GM21367 (cell line): ENCODE measurements around the gene PGS1.

Experiments
- ATAC-seq: cut with Tn5 transposase; IDR thresholded peaks from one replicate; pipeline ENCODE4 v1.9.1; 2021; ENCODE audit not compliant: unreplicated experiment

The PGS1 gene

DNA sequence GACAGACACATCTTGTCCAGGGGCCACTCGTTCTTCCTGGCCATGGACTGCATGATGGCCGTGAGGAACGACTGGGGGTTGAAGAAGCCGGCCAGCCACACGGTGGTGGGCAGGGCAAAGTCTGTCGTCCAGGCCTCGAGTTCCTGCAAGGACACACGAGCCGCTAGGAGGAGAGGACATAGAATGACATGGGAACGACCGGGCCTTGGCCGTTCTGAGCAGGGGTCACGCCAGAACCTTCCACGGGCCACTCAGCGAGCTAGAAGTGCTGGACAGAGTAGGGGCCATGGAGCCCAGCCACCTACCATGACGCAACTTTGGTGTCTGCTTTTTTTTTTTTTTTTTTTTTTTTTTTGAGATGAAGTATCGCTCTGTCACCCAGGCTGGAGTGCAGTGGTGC lies 47.0 kb downstream of the PGS1 start:
- no peak for ATAC-seq

DNA sequence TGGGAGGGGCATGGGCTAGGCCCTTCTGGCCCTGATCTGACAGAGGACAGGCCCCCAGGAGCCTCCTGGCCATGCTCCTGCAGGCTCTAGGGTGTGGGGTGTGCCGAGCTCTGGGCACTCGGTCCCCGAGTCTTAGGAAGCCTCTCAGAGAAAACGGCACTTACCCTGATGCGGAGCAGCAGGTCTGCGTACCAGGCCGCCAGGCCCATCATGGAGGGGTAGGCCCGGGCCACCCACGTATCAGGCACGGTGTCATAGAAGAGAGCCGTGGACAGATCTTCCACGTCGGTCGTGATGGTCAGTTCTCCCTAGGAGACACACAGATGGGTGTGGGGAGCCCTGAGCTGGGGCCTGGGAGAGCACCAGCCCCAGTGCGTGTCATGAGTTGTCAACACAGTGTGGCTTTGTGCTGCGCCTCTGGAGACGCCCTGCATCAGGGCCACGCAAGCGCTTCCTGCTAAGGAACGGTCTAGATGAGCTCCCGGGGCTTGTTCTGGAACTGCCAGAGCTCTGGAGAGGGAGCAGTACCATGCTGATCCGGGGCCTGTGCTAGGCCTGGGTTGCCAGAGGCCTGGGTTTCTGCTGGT lies 47.9 kb downstream of the PGS1 start:
- ATAC-seq = no peak

DNA sequence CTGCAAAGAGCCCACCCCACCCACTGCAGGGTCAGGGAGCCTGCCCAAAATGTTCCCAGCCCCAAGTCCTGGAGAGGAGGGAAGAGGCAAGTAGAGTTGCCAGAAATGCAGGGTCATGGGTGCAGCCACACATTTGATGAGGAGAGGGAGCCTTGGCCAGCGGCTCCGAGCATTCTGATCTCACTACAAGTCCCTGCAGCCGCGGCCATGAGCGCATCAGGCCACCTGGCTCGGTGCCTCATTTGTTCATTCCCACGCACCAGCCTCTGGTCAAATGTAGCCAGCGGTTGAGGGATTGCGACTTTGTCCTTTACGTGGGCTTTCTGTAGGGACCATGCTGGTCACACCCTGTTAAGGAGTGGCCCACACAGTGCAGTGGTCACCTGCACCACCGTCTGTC lies 48.7 kb downstream of the PGS1 start:
- ATAC-seq = no peak

DNA sequence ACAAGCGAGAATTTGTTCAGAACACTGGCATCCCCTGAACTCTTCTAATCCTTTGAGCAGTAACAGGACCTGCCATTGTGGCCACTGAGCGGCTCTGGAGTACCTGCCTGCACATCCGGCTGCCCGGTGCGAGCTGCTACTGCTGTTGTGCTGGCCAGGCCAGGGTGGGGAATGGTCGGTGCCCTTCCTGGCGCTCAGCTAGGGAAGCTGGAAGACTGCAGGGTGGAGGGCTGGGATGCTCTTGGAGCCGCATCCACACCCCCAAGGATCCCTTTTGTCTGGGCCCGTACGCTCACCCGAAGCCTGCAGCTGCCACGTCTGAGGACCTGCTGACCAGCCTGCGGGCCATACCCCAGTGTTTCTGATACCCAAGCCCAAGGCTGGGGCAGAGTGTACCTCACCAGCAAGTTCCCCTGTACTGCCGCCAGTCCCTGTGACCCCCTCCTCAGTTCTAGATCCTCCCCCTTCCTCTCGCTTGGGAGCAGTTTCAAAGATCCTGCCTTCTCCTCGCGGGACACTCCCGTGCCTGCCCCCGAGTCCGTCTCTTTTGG lies 49.7 kb downstream of the PGS1 start:
- ATAC-seq = no peak

DNA sequence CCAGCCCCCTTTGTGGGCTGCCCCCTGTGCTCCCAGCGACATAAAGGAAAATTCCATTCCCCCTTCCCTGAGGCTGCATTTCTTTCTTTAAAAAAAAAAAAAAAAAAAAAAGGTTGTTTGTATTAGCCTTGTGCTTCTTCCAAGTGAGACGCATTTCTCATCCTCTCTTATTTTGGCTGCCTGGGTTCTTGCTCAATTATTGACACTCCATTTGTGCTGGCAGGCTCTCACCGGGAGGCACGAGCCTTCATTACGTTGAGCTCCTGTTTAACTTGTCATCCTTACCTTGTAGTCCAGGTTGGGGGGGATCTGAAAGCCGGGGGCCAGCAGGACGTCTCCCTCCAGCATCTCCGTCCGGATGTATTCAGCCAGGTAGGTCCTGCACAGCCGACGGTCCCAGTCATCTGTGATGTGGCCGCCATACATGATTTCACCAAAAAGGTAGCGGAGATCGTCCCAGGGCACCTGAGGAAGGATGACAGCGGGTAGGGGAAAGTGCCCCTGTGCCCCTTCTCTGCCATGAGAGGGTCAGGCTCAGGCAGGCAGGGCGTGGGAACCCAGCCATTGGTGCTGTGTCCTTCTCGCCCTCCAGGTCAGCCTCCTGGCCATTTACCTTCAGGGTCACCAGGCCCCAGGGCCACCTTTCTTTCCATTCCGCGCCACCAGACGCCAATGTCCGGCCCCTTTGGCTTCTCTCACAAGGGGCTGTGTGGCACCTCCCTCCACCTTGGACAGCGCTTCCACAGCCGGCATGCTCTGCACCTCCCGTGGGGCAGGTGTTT lies 50.6 kb downstream of the PGS1 start:
- ATAC-seq = no peak

DNA sequence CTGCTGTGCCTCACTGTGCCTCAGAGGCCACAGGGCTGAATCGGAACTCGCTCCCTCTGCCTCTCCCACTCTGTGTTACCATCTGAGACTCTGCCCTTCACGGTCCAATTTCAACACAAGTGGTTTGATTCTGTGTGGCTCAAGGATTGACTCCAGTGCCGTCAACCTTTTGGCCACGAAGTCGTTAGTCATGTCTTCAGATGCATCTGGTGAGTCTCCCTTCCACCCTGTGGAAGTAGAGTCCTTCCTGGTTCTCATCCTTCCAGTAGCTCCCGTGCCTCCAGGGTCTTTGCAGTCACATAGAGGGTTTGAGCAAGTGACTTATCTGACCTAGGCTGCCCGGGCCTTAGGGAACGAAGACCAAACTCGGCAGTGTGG lies 51.2 kb downstream of the PGS1 start:
- no peak for ATAC-seq

DNA sequence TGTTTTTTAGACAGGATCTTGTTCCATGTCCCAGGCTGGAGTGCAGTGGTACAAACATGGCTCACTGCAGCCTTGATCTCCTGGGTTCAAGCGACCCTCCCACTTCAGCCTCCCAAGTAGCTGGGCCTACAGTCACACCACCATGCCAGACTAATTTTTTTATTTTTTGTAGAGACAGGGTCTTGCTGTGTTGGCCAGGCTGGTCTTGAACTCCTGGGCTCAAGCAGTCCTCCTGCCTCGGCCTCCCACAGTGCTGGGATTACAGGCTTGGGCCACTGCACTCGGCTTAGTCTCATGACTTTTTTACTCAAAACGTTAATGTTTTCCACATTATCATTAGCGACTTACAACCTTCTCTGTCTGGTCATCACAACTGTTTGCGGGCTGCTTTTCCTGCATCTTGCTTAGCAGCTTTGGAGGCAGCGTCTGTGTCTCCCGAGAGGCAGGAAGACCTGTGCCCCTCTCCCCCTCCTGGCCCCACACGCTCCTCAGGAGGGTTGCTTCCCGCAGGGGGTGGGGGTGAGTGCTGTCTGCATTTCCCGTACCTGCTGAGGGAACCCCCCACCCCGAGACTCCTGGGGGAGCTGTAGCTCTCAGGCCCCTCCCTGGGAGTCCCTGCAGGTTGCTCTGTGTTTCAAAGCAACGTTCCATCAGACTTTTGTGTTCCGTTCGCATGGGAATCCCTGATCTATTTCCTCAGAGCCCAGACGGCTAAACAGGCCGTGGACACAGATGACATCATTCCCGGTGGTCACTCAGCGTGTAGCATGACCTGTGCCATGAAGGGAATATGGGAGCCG lies 52.6 kb downstream of the PGS1 start:
- ATAC-seq = no peak

DNA sequence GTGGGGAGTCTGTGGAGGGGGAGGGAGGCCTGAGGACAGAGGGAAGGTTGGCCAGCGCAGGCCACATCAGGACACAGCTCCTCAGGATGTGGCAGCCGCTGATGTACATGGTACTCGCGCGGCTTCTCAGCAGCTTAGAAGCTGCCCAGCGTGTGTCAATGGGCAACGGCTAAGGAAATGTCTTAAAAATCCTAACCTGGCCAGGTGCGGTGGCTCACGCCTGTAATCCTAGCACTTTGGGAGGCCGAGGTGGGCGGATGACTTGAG lies 53.2 kb downstream of the PGS1 start:
- ATAC-seq = no peak

DNA sequence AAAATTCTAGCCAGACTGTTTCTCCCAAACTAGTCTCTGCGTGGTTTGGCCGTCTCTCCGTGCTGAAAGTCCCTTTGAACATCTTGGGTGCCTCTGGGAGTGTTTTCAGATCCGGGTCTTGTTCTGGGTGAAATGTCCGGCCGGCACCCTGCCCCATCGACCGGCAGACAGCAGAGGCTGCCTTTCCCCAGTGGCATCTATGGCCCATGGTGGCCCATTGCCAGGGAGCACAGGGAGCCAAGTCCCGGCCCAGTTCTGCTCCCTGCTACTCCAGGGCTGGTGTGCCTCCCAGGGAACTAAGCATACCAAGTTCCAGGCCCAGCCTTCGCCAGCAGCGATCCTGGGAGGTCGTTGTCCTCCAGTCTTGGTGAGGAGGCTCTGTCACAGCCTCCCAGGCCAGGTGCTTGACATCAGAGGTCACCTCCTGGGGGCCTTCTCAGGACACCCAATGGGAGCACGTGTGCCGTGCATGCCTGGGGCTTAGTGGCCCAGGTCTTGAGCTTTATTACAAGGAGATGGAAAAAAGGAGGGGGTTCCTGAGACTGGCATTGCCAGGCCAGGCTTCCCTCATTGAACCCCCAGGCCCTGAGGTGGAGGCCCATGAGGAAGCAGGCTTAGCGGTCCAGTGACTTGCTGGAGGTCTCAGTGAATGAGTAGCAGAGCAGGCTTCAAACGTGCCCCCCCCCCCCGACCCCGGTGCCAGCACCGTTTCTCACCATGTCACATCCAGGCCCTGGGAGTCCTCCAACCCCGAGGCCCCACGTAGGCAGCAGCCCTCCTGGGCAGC lies 54.0 kb downstream of the PGS1 start:
- ATAC-seq = no peak

DNA sequence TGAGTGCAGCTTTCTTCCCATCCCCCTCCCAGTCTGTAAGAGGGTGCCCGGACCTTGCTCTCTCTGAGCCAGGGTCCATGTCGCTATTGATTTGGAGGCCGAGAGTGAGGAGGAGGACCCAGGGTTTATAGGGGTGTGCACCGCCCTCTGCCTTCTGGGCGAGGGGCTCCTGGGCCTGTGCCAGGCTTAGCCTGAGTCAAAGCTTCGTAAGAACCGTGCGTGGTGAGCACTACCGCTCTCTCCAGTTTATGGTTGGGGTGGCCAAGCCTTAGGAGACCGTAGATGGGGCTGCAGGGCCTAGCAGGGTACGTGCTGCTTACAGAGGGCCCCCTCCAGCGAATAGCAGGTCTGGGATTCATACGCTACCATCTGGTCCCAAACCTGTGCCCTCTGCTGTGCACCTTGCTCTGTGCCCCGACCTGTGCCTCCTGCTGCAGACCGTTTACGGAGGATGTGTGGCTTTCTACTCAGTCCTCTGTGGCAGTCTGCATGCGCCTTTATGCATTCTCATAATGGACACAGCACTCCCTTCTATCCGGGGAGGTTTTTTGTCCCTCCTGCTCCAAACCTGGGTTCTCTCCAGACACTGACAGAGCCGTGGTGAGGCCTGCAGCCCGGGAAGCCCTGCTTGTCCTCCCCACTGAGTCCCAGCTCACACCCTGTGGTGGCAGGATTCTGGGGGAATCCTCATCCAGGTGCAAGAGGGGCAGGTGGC lies 54.7 kb downstream of the PGS1 start:
- ATAC-seq = no peak

DNA sequence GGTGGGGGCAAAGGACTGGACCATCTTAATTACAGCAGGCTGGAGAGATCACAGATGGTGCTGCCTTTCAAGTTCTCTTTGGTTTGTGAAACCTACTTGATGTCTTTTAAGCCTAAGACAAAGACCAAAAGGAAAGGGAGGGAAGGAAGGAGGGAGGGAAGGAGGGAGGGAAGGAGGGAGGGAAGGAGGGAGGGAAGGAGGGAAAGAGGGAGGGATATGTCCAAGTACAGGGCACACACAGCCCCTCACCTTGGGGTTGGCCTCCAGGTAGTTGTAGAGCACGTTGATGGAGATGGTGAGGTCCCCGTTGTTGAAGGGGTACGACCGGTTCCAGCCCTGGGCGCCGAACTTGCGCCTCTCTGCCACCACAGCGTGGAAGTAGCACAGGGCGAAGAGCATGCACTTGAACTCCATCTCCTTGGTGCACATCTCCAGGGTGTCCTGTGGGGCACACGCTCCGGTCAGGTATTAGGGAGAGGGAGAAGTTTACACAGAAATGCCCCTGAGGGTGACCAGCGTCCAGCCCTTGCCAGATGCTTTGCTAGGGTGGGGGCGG lies 55.4 kb downstream of the PGS1 start:
- no peak for ATAC-seq

DNA sequence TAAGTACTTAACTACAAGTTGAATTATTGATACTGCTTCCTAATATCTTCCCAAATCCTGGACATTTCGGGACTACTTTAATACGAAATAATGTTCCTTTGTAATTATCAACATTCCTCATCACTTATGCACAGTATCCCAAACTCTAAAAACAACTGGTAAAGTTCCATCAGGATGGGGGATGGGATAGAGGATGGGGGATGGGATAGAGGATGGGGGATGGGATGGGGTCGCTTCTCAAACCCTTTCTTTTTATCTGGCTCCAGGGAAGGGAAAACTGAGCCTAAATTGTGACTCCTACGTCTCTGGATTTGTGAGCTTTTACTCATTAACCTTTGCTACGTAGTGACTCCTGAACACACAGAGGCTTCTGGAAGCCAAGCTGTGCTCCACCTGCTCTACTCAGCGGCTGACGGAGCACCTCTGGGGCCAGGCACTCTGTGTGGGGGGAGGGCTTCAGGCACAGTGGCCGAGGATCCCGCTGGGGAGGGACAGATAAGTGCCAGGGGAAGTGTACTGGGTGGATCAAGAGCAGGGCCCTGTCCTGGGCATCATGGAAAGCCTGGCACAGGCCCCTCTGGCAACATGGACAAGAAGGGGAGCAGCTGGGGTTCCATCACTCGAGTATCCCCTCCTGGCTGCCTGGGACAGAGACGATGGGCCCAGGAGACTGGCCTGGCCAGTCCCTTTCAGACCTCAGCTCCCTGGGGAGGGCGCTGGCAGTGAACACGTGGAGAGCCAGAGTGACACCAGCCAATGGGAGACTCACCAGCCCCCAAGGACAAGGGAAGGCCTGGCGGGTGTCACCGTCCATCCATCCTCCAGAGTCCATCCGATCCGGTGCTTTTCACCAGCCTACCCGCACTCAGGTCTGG lies 56.2 kb downstream of the PGS1 start:
- no peak for ATAC-seq

DNA sequence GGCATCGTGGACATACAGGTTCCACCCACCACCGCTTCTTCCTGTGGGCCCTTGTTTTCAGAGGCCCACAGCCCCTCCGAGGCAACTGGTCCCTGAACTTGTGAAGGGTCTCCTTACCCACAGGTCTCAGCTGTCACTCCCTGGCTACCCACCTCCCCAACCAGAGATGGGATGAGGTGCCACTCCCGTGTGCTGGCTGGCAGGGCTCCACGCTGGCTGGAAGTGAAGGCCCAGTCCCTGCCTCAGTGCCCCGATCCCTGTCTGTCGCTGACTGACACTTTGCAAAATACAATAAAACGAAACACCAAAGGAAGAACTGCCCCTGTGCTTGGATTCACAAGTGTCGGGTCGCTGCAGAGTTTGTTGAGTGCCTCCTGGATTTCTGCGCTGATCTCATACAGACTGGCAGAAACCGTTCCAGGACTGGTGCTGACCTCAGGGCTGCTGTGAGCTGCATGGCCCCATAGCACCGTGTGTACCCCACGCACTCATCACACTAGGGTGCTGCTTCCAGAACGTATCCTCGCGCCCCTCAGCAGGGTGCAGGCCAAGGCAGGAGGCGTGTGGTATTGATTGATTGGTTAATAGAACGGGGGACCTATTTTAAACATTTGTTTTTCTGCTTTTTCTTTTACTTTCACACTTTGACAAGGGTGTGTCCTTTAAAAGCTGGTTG lies 57.0 kb downstream of the PGS1 start:
- ATAC-seq = no peak

DNA sequence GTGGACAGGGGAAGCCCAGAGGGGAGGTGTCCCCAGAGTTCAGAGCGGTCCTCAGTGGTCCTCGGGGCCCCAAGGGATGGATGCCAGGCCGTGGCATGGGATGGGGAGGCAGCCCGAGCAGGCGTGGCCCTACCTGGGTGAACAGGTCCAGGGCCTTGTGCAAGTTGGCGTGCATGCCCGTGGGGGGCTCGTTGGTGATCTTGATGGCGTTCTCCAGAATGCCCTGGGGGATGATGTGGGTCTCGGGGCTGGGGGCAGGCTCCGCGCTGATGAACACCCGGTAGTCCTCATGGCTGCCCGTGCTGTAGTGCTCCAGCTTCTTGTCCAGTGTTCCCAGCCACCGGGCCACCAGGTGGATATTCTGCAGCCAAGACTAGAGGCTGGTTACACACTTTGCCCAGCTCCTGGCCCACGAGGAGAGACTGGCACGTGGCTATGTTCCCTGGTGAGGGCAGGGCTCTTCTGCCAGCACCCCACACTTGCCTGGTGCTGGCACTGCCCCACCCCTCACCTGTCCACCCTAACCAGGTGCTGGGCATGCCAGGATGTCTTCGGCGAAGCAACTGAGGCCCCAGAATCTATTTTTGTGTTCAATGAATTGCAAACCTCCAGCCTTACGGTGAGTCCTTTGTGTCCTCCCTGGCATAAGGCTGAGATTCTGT lies 59.2 kb downstream of the PGS1 start:
- ATAC-seq = no peak

DNA sequence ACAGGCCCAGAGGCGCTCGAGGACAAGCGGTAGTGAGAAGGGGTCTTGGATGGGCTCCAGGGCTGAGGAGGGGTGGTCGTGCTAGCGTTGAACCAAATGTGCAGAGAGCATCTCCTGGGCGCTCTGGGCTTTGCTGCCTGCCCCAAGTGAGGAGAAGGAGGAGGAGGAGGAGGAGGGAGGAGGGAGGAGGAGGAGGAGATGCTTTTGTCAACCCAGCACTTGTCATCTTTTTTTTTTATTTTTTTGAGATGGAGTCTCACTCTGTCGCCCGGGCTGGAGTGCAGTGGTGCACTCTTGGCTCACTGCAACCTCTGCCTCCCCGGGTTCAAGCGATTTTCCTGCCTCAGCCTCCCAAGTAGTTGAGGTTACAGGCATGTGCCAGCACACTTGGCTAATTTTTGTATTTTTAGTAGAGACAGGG lies 59.8 kb downstream of the PGS1 start:
- ATAC-seq = no peak

DNA sequence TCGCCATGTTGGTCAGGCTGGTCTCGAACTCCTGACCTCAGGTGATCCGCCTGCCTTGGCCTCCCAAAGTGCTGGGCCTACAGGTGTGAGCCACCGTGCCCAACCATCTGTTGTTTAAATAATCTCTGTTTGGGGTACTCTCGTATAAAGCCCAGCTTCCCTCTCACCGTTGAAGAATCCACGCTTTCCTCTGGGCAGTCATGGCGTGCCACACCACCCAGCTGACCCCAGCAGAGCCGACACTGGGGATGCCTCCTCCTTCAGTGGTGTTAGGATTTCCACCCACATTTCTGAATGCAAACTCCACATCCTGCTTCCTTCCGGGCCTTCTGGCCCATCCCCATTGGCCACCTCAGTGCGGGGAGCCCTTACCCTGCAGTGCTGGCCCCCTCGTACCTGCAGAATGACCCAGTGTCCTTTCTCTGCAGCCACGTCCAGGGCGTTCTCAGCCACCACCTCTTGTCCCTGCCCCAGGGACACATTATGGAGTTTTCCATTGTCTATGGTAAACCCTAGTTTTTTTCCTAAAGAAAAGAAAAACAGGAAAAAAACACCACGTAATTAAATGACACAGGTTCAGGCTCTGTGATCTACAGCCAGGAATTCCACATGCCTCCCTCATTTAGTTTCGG lies 60.4 kb downstream of the PGS1 start:
- ATAC-seq = no peak

DNA sequence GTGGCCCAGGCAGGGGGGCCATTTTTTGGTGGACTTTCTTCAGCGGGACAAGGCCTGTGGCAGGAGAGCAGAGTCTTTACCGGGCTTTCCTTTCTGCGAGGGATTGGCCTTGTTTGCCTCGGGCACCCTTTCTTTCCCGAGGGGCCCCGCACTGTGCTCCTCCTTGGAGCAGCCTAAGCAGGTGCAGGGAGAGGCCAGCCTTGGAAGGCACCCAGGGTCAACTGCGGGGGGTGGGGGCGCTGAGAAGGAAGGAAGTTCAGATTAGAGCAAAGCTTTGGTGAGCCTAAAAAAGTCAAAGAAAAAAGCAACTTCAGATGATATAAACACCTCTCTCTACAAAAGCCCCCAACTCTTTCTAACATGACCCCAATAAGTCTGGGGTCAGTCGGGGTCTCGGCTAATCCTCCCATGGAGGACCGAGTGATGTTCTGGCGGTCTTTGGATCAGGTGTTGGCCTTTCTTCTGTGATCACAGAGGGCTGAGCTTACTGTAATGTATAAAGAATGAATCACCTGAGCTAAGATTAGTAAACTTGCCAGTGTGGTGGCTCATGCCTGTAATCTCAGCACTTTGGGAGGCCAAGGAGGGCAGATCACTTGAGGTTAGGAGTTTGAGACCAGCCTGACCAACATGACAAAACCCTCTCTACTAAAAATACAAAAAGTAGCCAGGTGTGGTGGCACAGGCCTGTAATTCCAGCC lies 63.0 kb downstream of the PGS1 start:
- ATAC-seq = no peak
